WERI-Rb-1 (cell line): Measurements from ENCODE around the gene ASB13.

Experiments
- DNase-seq: peaks from one replicate; pipeline ENCODE4 v3.0.0-alpha.2; 2020
- H3K27ac ChIP-seq: fragments of 250-450 bp; sonication (Bioruptor Pico); 2 replicates; pipeline ENCODE4 v1.5.1; 2020; ENCODE audit warnings: mild to moderate bottlenecking, moderate library complexity
- H3K27me3 ChIP-seq: fragments of 250-450 bp; sonication (Bioruptor Pico); 2 replicates; pipeline ENCODE4 v1.5.1; 2021; ENCODE audit warnings: mild to moderate bottlenecking, low read depth, moderate library complexity; ENCODE audit not compliant: insufficient read depth, severe bottlenecking
- H3K36me3 ChIP-seq: fragments of 250-450 bp; sonication (Bioruptor Pico); 2 replicates; pipeline ENCODE4 v1.5.1; 2020; ENCODE audit warnings: mild to moderate bottlenecking, moderate library complexity
- H3K4me3 ChIP-seq: 2 replicates; pipeline ENCODE4 v1.5.1; 2011; ENCODE audit warnings: low read depth, mild to moderate bottlenecking, control low read depth, low read length
- H3K9me3 ChIP-seq: fragments of 250-450 bp; sonication (Bioruptor Pico); 2 replicates; pipeline ENCODE4 v1.5.1; 2021; ENCODE audit warnings: mild to moderate bottlenecking, moderate library complexity; ENCODE audit not compliant: severe bottlenecking
- CTCF ChIP-seq: IDR thresholded peaks from 2 replicates; pipeline ENCODE4 v1.5.1; 2011; ENCODE audit warnings: low read depth, mild to moderate bottlenecking, control low read depth, inconsistent platforms, low read length

Gene ASB13

GRCh38 chr10:5652746-5653145 is 13.6 kb downstream of the ASB13 start:
- no peaks in the 10 kb centered on the region for H3K27me3 ChIP-seq
- no peak overlapping the region for H3K27ac ChIP-seq
- no peaks in the 10 kb centered on the region for H3K36me3 ChIP-seq
- no peak overlapping the region for H3K4me3 ChIP-seq
- no peak for DNase-seq
- TF ChIP-seq CTCF: no peak
- H3K9me3 ChIP-seq: no peaks in the 10 kb centered on the region

- no peak for DNase-seq
- H3K4me3 ChIP-seq: no peak overlapping the region
- no peaks in the 10 kb centered on the region for H3K27me3 ChIP-seq
- no peaks in the 10 kb centered on the region for H3K36me3 ChIP-seq
- no peak overlapping the region for H3K27ac ChIP-seq
- TF ChIP-seq CTCF: no peak
- H3K9me3 ChIP-seq: no peaks in the 10 kb centered on the region
Observed at GRCh38 chr10:5651388-5651764, 15.0 kb downstream of the ASB13 start.

- H3K9me3 ChIP-seq: no peaks in the 10 kb centered on the region
- DNase-seq: peak; percentile 28
- no peak overlapping the region for H3K4me3 ChIP-seq
- no peaks in the 10 kb centered on the region for H3K27me3 ChIP-seq
- no peaks in the 10 kb centered on the region for H3K36me3 ChIP-seq
- H3K27ac ChIP-seq: no peak overlapping the region
- no peak for TF ChIP-seq CTCF
Observed at GRCh38 chr10:5650664-5651387, 15.6 kb downstream of the ASB13 start.

GRCh38 chr10:5649746-5650145 is 16.6 kb downstream of the ASB13 start:
- Histone ChIP-seq H3K27ac (no peak overlapping the region), H3K36me3 (no peaks in the 10 kb centered on the region), H3K9me3 (no peaks in the 10 kb centered on the region), H3K4me3 (no peak overlapping the region), H3K27me3 (no peaks in the 10 kb centered on the region)
- TF ChIP-seq CTCF: no peak
- no peak for DNase-seq

GRCh38 chr10:5648494-5649457 is 17.6 kb downstream of the ASB13 start:
- no peaks in the 10 kb centered on the region for H3K27me3 ChIP-seq
- no peak for DNase-seq
- H3K27ac ChIP-seq: no peak overlapping the region
- TF ChIP-seq CTCF: no peak
- no peak overlapping the region for H3K4me3 ChIP-seq
- no peaks in the 10 kb centered on the region for H3K9me3 ChIP-seq
- H3K36me3 ChIP-seq: no peaks in the 10 kb centered on the region
